ENCODE data around the gene CCDC150.
"Not testable (repeated sequence)": the region's sequence is repeated elsewhere in the genome, so short reads cannot be mapped to it uniquely, and the experiment has no call there.

Gene CCDC150

GRCh38 chr2:196638765-196639164 lies 750 bp upstream of the CCDC150 start:
- no peak for FAIRE-seq

DNA sequence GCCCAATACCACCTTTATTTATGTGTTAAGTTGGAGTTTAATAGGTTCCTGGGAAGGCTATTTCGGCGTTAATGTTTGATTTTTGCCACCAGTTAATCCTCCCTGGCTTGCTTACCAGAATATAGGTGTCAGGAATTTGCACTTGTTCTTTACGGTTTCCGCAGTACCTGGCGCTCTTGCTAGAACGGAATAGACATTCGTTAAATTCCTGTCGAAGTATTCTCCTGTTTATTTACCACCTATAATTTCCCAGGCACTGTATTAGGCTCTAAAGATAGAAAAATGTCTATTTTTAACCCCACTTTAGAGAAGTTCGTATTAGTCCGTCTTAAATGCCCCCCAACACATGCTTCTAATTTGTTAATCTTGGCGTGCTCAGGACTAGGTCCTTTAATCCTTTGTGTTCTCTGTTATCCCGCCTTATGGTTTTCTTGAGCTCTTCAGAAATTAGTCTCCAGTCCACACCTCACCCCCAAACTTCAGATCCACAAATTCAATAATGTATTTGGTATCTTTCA lies 575 bp downstream of the CCDC150 start:
- no peak for FAIRE-seq

- no peak for FAIRE-seq
Observed at GRCh38 chr2:196649202-196649601, 9.7 kb downstream of the CCDC150 start.

GRCh38 chr2:196651387-196652094 lies 12.0 kb downstream of the CCDC150 start:
- no peak for FAIRE-seq

GRCh38 chr2:196652869-196653268 lies 13.4 kb downstream of the CCDC150 start:
- FAIRE-seq: no peak

DNA sequence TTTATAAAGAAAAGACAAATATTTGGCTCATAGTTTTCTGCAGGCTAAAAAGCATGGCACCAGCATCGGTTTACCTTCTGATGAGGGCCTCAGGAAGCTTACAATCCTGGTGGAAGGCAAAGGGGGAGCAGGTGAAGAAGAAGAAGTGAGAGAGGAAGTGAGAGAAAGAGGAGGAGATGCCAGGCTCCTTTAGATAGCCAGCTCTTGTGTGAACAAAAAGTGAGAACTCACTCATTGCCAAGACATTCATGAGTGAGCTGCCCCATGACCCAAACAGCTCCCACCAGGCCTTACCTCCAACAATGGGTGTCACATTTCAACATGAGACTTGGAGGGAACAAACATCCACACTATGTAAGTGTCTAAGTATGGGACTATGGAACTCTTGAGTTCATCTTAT lies 14.3 kb downstream of the CCDC150 start:
- no peak for FAIRE-seq

DNA sequence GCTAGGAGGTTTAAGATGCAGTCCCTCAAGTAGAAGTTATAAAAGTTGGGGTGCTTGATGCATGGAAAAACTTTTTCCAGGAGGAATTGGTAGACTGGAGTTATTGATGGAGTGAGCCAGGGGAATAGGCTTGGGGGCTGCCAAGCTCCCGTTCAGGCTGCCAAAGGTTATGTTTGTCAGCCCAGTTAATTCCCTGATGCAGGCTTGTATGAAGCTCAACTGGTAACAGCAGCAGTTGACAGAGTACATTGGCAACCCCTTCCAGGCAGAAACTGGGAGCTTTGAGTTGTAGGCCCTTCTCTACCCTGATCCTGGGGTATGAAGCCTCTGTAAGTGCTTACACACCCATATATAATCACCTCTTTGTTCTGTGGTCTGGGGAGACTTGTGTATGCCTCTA lies 16.2 kb downstream of the CCDC150 start:
- no peak for FAIRE-seq

- FAIRE-seq: no peak
Observed at GRCh38 chr2:196657333-196657732, 17.8 kb downstream of the CCDC150 start.

DNA sequence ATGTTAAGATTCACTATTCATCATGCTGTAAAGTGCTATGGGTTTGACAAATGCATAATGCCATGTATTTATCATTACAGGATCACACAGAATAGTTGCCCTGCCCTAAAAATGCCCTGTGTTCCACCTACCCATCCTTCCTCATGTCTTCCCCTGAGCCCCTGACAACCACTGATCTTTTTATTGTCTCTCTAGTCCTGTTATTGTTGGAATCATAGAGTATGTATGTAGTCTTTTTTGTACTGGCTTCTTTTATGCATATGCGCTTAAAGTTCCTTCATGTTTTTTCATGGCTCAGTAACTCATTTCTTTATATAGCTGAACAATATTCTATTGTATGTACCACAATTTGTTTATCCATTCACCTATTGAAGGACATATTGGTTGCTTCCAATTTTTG lies 20.3 kb downstream of the CCDC150 start:
- no peak for FAIRE-seq

- no peak for FAIRE-seq
Observed at GRCh38 chr2:196660244-196660643, 20.7 kb downstream of the CCDC150 start.

GRCh38 chr2:196670342-196670741 lies 30.8 kb downstream of the CCDC150 start:
- no peak for FAIRE-seq

- no peak for FAIRE-seq
Observed at GRCh38 chr2:196675963-196676362, 36.4 kb downstream of the CCDC150 start.

GRCh38 chr2:196677404-196677803 lies 37.9 kb downstream of the CCDC150 start:
- FAIRE-seq: no peak

GRCh38 chr2:196679368-196679767 lies 39.9 kb downstream of the CCDC150 start:
- no peak for FAIRE-seq

DNA sequence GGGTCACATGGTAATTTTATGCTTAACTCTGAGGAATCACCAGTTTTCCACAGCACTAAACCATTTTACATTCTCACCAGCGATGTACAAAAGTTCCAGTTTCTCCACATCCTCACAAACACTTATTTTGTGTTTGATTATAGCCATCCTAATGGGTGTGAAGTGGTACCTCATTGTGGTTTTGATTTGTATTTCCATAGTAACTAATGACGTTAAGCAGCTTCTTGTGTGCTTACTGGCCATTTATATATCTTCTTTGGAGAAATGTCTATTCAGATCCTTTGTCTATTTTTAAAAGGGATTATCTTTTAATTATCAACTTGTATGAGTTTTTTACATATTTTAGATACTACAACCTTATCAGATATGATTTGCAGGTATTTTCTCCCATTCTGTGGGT lies 42.0 kb downstream of the CCDC150 start:
- no peak for FAIRE-seq

DNA sequence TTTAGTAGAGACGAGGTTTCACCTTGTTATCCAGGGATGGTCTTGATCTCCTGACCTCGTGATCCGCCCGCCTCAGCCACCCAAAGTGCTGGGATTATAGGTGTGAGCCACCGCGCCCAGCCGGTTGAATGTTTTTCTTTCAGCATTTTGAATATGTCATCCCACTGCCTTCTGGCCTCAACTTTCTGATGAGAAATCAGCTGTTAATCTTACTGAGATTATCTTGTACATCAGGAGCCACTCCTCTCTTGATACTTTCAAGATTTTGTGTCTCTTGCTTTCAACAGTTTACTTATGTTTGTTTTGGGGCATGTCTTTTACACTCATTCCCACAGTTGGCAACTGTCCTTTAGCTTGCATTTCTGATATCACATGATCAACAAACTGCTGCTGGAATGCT lies 46.3 kb downstream of the CCDC150 start:
- FAIRE-seq: no peak

DNA sequence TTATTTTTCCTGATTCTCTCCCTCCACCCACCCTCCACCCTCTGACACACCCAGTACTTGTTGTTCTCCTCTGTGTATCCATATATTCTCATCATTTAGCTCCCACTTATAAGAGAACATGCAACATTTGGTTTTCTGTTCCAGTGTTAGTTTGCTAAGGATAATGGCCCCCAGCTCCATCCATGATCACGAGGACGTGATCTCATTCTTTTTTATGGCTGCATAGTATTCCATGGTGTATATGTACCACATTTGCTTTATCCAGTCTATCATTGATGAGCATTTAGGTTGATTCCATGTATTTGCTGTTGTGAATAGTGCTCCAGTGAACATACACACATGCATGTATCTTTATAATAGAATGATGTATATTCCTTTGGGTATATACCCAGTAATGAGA lies 47.2 kb downstream of the CCDC150 start:
- not testable (repeated sequence) for FAIRE-seq

DNA sequence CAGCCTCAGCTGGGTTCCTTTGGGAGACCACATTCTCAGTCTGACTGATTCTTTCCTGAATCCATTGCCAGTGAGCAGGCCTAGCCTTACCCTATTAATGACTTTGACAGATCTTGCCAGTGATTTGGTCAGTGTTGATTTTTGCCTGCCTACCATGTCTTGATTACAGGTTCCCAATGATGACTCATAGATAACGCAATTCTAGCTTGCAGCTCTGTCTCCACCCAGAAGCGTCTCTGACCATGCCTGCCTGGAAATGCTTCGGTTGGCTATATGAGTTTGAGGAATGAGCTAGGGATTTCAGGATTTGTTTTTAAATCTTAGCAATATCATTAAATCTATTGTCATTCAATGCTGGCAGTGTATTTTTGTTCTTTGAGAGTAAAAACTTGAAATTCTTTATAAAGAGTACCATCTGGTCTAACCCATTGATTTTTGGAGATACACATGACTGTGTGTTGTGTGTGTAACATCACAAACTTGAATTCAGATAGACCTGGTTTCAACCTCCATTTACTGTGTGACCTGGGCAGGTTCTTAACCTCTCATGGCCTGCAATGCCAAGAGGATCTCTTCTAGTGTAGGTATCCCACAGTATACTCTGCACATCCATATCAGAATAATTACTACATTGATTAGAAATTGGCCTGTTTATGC lies 57.0 kb downstream of the CCDC150 start:
- no peak for FAIRE-seq

DNA sequence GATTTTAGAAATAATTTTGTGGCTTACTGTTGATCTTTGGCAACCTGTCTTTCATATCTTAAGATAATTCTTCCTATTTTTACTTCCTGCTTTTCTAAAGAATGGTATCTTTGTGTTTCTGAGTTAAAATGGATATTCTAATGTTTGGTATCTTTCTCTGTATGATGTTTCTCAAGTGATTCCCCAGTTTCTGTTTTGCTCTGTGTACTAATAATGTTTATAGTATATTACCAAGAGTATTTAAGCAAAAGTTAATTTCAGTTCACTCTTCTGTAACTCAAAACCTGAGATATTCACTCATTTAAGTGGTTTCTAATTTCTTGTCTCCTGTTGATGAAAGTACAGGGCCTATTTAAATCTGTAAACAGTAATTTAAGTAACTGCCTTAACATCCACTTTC lies 58.3 kb downstream of the CCDC150 start:
- no peak for FAIRE-seq

DNA sequence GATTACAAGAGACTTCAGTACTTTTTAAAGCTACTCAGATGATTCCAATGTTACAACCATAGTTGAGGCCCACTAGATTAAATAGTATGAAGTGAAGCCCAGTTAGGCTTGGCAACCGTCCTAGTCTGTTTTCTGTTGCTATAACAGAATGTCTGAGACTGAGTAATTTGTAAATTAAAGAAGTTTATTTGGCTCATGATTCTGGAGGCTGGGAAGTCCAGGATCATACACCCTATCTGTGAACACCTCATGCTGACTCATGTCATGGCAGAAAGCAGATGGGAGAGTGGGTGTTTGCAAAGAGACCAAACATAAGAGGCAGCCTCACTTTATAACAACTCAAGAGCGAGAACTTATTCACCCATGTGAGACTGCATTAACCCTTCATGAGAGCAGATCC lies 63.1 kb downstream of the CCDC150 start:
- FAIRE-seq: no peak

- FAIRE-seq: no peak
Observed at GRCh38 chr2:196703695-196704094, 64.2 kb downstream of the CCDC150 start.

GRCh38 chr2:196710056-196710455 lies 70.5 kb downstream of the CCDC150 start:
- not testable (repeated sequence) for FAIRE-seq

DNA sequence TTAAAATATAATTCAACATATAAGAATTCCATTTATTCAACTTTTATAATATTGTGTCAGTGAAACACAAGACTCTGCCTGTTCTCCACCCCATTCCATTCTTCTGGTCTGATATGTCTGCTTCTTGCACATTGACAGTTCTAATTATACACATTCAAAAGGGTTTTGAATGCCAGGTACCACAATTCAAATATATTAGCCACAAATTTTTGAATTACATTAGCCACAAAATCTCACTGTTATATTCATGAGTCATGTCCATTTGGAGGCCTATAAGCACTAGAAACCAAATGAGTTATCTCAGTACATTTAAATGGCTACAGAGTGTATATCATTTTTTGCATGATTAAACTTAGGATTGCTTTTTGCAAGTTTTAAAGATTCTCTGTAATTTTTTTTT lies 72.1 kb downstream of the CCDC150 start:
- no peak for FAIRE-seq

DNA sequence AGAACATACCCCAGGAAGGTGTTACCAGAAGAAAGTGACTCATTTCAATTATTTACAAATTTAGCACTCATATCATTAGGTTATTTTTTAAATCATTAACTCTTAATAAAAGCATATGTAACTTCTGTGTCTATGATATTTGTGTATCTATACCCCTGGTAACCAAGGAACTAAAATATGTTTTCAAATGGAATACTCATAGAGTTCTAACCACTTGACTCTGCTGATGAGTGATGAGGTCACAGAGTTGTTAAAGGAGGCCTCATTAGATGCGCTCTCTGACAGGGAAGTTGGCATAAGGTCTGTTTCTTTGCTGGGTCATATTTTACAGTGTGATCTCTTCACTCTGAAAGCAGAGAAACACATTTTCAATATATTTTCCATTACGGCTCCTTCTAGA lies 73.4 kb downstream of the CCDC150 start:
- no peak for FAIRE-seq
